DND-41 (cell line): Measurements from ENCODE around the gene ACSS1.

ENCODE experiments used
- ATAC-seq: fragments of 200-7000 bp; cut with Tn5 transposase; 3 replicates; pipeline ENCODE4 v1.9.1; 2021; ENCODE audit warnings: low read depth; ENCODE audit not compliant: insufficient read depth
- DNase-seq: peaks from one replicate; pipeline ENCODE4 v3.0.0-alpha.2; 2020
- H2AFZ ChIP-seq: 2 replicates; pipeline ENCODE4 v1.6.0; 2012; ENCODE audit warnings: low read depth, low read length
- H3K27ac ChIP-seq: 2 replicates; pipeline ENCODE4 v1.5.1; 2012; ENCODE audit warnings: low read length, inconsistent platforms
- H3K27me3 ChIP-seq: fragments of 200-600 bp; sonication (generic); 2 replicates; pipeline ENCODE4 v1.6.0; 2012; ENCODE audit warnings: low read length, mild to moderate bottlenecking, inconsistent platforms; ENCODE audit not compliant: insufficient read depth, poor library complexity
- H3K36me3 ChIP-seq: 2 replicates; pipeline ENCODE4 v1.5.1; 2012; ENCODE audit warnings: low read length, inconsistent platforms; ENCODE audit not compliant: insufficient read depth
- H3K4me1 ChIP-seq: 2 replicates; pipeline ENCODE4 v1.5.1; 2012; ENCODE audit warnings: mild to moderate bottlenecking, low read length; ENCODE audit not compliant: insufficient read depth
- H3K4me2 ChIP-seq: 2 replicates; pipeline ENCODE4 v1.6.0; 2012; ENCODE audit warnings: mild to moderate bottlenecking, moderate library complexity, low read length, inconsistent platforms; ENCODE audit not compliant: insufficient read depth
- H3K4me3 ChIP-seq, 2 experiments: fragments of 200-600 bp in 1 of 2; shearing (Covaris generic) in 1 of 2; 2 replicates each; pipeline ENCODE4 v1.5.1; 2012 to 2016; ENCODE audit warnings: inconsistent platforms in 2 of 2, low read length in 2 of 2, mild to moderate bottlenecking in 2 of 2, low read depth in 1 of 2, moderate library complexity in 1 of 2
- H3K79me2 ChIP-seq: 2 replicates; pipeline ENCODE4 v1.6.0; 2012; ENCODE audit warnings: low read length, inconsistent platforms; ENCODE audit not compliant: insufficient read depth
- H3K9ac ChIP-seq: 2 replicates; pipeline ENCODE4 v1.6.0; 2012; ENCODE audit warnings: low read depth, mild to moderate bottlenecking, inconsistent platforms, low read length, moderate library complexity
- H3K9me3 ChIP-seq: 2 replicates; pipeline ENCODE4 v1.5.1; 2012; ENCODE audit warnings: low read length, moderate library complexity, mild to moderate bottlenecking, inconsistent platforms; ENCODE audit not compliant: insufficient read depth, severe bottlenecking
- H4K20me1 ChIP-seq: 2 replicates; pipeline ENCODE4 v1.6.0; 2012; ENCODE audit warnings: low read length; ENCODE audit not compliant: insufficient read depth
- EZH2 ChIP-seq: IDR thresholded peaks from 3 replicates; pipeline ENCODE4 v1.6.1; 2012; ENCODE audit warnings: borderline replicate concordance, low read depth, mild to moderate bottlenecking, moderate library complexity, low read length, inconsistent platforms; ENCODE audit not compliant: severe bottlenecking
- TF ChIP-seq, protein P1 (sequence below): IDR thresholded peaks from 2 replicates; pipeline ENCODE4 v1.5.1; 2012; ENCODE audit warnings: borderline replicate concordance, low read length, moderate library complexity, mild to moderate bottlenecking; ENCODE audit not compliant: poor library complexity, severe bottlenecking; ENCODE audit errors: extremely low read depth

ACSS1 gene

GRCh38 chr20:25062841-25063240 is 4.9 kb upstream of the ACSS1 start:
- TF ChIP-seq, protein P1, sequence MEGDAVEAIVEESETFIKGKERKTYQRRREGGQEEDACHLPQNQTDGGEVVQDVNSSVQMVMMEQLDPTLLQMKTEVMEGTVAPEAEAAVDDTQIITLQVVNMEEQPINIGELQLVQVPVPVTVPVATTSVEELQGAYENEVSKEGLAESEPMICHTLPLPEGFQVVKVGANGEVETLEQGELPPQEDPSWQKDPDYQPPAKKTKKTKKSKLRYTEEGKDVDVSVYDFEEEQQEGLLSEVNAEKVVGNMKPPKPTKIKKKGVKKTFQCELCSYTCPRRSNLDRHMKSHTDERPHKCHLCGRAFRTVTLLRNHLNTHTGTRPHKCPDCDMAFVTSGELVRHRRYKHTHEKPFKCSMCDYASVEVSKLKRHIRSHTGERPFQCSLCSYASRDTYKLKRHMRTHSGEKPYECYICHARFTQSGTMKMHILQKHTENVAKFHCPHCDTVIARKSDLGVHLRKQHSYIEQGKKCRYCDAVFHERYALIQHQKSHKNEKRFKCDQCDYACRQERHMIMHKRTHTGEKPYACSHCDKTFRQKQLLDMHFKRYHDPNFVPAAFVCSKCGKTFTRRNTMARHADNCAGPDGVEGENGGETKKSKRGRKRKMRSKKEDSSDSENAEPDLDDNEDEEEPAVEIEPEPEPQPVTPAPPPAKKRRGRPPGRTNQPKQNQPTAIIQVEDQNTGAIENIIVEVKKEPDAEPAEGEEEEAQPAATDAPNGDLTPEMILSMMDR = no peak
- no peak for TF ChIP-seq EZH2
- H3K9ac ChIP-seq = no peak overlapping the region
- H3K4me2 ChIP-seq = no peak overlapping the region
- no peaks in the 10 kb centered on the region for H3K9me3 ChIP-seq
- no peaks in the 10 kb centered on the region for H3K27me3 ChIP-seq
- H4K20me1 ChIP-seq = no peaks in the 10 kb centered on the region; the same call in 1 of the 2 replicates
- no peaks in the 10 kb centered on the region for H3K36me3 ChIP-seq
- peaks cover 19% of the 10 kb centered on the region for H3K4me1 ChIP-seq
- DNase-seq (no peak), ATAC-seq (no peak)
- H3K4me3 ChIP-seq = no peak overlapping the region
- no peak overlapping the region for H2AFZ ChIP-seq
- no peak overlapping the region for H3K27ac ChIP-seq
- H3K79me2 ChIP-seq = peaks cover under 1% of the 10 kb centered on the region; the same call in 1 of the 2 replicates

- peaks cover 20% of the 10 kb centered on the region for H3K4me1 ChIP-seq
- H3K9me3 ChIP-seq = no peaks in the 10 kb centered on the region
- ATAC-seq (no peak), DNase-seq (no peak)
- TF ChIP-seq, protein P1 = no peak
- no peak for TF ChIP-seq EZH2
- H3K27ac ChIP-seq = no peak overlapping the region
- H3K27me3 ChIP-seq = no peaks in the 10 kb centered on the region
- H3K4me3 ChIP-seq = no peak overlapping the region
- H3K79me2 ChIP-seq = peaks cover 9% of the 10 kb centered on the region
- H3K36me3 ChIP-seq = no peaks in the 10 kb centered on the region; the same call in 1 of the 2 replicates
- peaks cover under 1% of the 10 kb centered on the region; the same call in 1 of the 2 replicates for H4K20me1 ChIP-seq
- no peak overlapping the region for H2AFZ ChIP-seq
- H3K9ac ChIP-seq = no peak overlapping the region
- no peak overlapping the region for H3K4me2 ChIP-seq
These were observed 4.0 kb upstream of the ACSS1 start for GRCh38 chr20:25061821-25062530.

DNA sequence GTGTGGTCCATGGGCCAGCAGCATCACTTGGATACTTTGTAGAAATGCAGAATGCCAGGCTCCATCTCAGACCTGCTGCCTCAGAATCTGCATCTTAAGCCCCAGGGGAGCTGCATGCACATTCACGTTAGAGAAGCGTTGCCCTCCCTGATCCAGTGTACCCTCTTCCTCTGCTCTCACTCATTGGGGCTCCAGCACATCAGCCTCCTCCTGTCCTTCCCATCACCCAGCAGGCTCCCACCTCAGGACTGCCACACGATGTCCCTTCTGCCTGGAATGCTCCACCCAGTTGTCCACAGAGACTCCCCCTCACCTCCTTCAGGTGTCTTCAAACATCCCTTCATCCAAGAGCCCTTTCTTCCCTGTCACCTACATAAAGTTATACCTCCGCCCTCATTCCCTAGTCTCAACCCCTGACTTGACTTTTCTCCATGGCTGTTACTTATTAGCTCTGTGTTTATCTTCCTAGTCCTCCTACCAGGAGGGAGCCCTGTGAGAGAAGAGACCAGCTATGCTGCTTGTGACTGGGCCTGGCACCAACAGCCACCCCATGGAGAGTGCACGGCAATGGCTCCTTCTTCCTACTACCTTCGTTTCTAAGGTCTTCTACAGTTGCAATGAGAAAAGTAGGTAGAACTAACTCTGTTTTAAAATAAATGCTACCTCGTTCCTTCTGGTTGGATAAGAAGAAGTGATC is 3.3 kb upstream of the ACSS1 start:
- H3K27ac ChIP-seq = no peak overlapping the region
- H3K27me3 ChIP-seq = no peaks in the 10 kb centered on the region
- no peak for ATAC-seq

More for the DNA sequence above, 3.3 kb upstream of the ACSS1 start:
- TF ChIP-seq EZH2 = no peak
- TF ChIP-seq, protein P1 = no peak
- H3K36me3 ChIP-seq = no peaks in the 10 kb centered on the region; the same call in 1 of the 2 replicates
- no peaks in the 10 kb centered on the region for H3K9me3 ChIP-seq
- no peak overlapping the region for H3K4me3 ChIP-seq
- H2AFZ ChIP-seq = no peak overlapping the region
- H3K4me1 ChIP-seq = peaks cover 27% of the 10 kb centered on the region
- no peak for DNase-seq
- H3K4me2 ChIP-seq = no peak overlapping the region
- peaks cover 16% of the 10 kb centered on the region for H3K79me2 ChIP-seq
- H4K20me1 ChIP-seq = peaks cover 8% of the 10 kb centered on the region; the same call in 1 of the 2 replicates
- no peak overlapping the region for H3K9ac ChIP-seq
